Measurements from ENCODE around the gene COL6A6. TPM values are rescaled to one million over a fixed set of nuclear protein-coding genes. Genes with fewer than 3 reads are reported as not detected.

The COL6A6 gene
- total RNA-seq, 2 experiments from 2014 or later, result not detected

DNA sequence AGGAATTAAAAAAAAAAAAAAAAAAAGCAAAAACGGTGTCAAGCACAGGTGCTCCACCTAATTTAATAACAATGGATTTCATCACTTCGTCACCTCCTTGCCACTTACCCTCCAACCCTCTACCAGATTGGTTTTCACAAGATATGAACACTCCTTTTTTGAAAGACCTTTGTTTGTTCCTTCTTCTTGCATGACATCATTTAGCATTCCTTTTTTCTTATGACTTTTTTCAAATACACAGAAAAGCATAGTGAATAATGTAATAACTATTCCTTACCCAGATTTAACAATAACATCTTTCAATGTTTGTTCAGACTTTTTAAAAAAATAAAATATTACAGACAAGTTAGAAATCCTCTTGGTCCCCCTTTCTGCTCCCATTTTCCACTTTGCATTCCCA is 16.3 kb downstream of the COL6A6 start:
- peaks cover 12% of the 10 kb centered on the region for H3K27me3 Mint-ChIP-seq
- intact Hi-C loops (cut with DNase I, micrococcal nuclease), result no loop called here
- H3K4me1 ChIP-seq (ENCODE audit: insufficient read depth, low read length), result peaks cover 9% of the 10 kb centered on the region
- no peak overlapping the region for H3K27ac Mint-ChIP-seq
- H3K4me3 ChIP-seq (ENCODE audit: low read length), result no peak overlapping the region
- no peaks in the 10 kb centered on the region for H3K9me3 Mint-ChIP-seq
- H3K4me1 Mint-ChIP-seq (ENCODE audit: low read depth), result peaks cover 18% of the 10 kb centered on the region
- no peak overlapping the region for H3K27ac ChIP-seq (ENCODE audit: low read depth in 1 of 2, low read length in 2 of 2)
- no peaks in the 10 kb centered on the region for H3K36me3 ChIP-seq (ENCODE audit: insufficient read depth, low read length)
- DNase-seq (no peak), ATAC-seq (ENCODE audit: poor library complexity) (no peak)
- CTCF ChIA-PET, result no interaction called here
- POLR2A ChIA-PET, result no interaction called here
- H3K27me3 ChIP-seq (ENCODE audit: control insufficient read depth in 1 of 2, insufficient read depth in 2 of 2, low read length in 2 of 2), result no peaks in the 10 kb centered on the region
- H3K9me3 ChIP-seq (ENCODE audit: control insufficient read depth in 1 of 2, insufficient read depth in 1 of 2, low read length in 2 of 2), result no peaks in the 10 kb centered on the region
- no peak overlapping the region for H3K4me3 Mint-ChIP-seq
- no peaks in the 10 kb centered on the region for H3K36me3 Mint-ChIP-seq (ENCODE audit: low read depth)
- TF ChIP-seq, protein P1, sequence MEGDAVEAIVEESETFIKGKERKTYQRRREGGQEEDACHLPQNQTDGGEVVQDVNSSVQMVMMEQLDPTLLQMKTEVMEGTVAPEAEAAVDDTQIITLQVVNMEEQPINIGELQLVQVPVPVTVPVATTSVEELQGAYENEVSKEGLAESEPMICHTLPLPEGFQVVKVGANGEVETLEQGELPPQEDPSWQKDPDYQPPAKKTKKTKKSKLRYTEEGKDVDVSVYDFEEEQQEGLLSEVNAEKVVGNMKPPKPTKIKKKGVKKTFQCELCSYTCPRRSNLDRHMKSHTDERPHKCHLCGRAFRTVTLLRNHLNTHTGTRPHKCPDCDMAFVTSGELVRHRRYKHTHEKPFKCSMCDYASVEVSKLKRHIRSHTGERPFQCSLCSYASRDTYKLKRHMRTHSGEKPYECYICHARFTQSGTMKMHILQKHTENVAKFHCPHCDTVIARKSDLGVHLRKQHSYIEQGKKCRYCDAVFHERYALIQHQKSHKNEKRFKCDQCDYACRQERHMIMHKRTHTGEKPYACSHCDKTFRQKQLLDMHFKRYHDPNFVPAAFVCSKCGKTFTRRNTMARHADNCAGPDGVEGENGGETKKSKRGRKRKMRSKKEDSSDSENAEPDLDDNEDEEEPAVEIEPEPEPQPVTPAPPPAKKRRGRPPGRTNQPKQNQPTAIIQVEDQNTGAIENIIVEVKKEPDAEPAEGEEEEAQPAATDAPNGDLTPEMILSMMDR (IDR thresholded peaks at IDR 0.05), result no peak

DNA sequence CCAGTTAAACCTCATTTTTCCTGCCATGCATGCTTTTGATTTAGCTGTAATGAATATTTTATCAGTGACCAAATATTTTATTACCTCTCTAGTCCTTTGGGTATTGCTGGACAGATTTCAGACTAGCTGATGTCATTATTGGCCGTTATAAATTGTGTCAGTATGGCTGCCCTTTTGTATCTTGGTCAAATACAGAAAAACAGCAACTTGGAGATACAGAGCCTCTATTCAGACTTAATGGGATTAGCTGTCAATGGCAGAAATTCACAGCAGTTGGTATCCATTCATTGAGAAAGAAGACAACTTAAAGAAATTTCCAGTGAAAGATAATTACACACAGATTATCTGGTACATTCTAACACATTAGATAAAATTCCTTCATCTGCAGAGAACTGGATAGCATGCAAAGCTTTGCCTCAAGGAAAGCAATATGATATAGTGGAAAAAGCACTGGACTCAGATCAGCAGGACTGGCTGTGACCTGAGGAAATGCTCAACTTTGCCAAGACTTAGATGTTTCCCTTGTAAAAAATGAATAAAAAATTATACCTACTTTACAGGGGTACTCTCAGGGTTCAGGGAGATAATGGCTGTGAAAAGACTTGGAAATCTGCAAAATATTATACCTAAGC is 20.8 kb downstream of the COL6A6 start:
- H3K27me3 Mint-ChIP-seq, result peaks cover 12% of the 10 kb centered on the region
- no peak overlapping the region for H3K4me3 Mint-ChIP-seq
- H3K9me3 Mint-ChIP-seq, result no peaks in the 10 kb centered on the region
- Histone ChIP-seq H3K4me1 (ENCODE audit: insufficient read depth, low read length) (no peaks in the 10 kb centered on the region), H3K36me3 (ENCODE audit: insufficient read depth, low read length) (no peaks in the 10 kb centered on the region), H3K27me3 (ENCODE audit: control insufficient read depth in 1 of 2, insufficient read depth in 2 of 2, low read length in 2 of 2) (no peaks in the 10 kb centered on the region), H3K4me3 (ENCODE audit: low read length) (no peak overlapping the region), H3K9me3 (ENCODE audit: control insufficient read depth in 1 of 2, insufficient read depth in 1 of 2, low read length in 2 of 2) (no peaks in the 10 kb centered on the region), H3K27ac (ENCODE audit: low read depth in 1 of 2, low read length in 2 of 2) (no peak overlapping the region)
- DNase-seq (no peak), ATAC-seq (ENCODE audit: poor library complexity) (no peak)
- POLR2A ChIA-PET, result no interaction called here
- CTCF ChIA-PET, result interaction anchor here (1.9 kb wide), 1 partner anchor 11 kb away, joined by 7 read pairs; no protein-coding TSS in a partner anchor
- H3K36me3 Mint-ChIP-seq (ENCODE audit: low read depth), result no peaks in the 10 kb centered on the region
- intact Hi-C loops (cut with DNase I, micrococcal nuclease), result loop anchor here (5.0 kb wide), 2 partner anchors 260 to 380 kb away; no protein-coding TSS in a partner anchor
- TF ChIP-seq, protein P1 (IDR thresholded peaks at IDR 0.05), result no peak
- no peaks in the 10 kb centered on the region for H3K4me1 Mint-ChIP-seq (ENCODE audit: low read depth)
- H3K27ac Mint-ChIP-seq, result no peak overlapping the region

- Mint-ChIP-seq H3K27me3 (peaks cover 12% of the 10 kb centered on the region), H3K4me1 (ENCODE audit: low read depth) (no peaks in the 10 kb centered on the region), H3K9me3 (no peaks in the 10 kb centered on the region), H3K27ac (no peak overlapping the region), H3K36me3 (ENCODE audit: low read depth) (no peaks in the 10 kb centered on the region), H3K4me3 (no peak overlapping the region)
- no peaks in the 10 kb centered on the region for H3K9me3 ChIP-seq (ENCODE audit: control insufficient read depth in 1 of 2, insufficient read depth in 1 of 2, low read length in 2 of 2)
- intact Hi-C loops (cut with DNase I, micrococcal nuclease), result loop anchor here (5.0 kb wide), 2 partner anchors 262 to 382 kb away; no protein-coding TSS in a partner anchor
- ChIA-PET POLR2A (no interaction called here), CTCF (no interaction called here)
- peak in 9 of 14 experiments; percentile 3 to 54 (median 21) for DNase-seq
- no peak overlapping the region for H3K4me3 ChIP-seq (ENCODE audit: low read length)
- H3K36me3 ChIP-seq (ENCODE audit: insufficient read depth, low read length), result no peaks in the 10 kb centered on the region
- no peak for ATAC-seq (ENCODE audit: poor library complexity)
- no peaks in the 10 kb centered on the region for H3K4me1 ChIP-seq (ENCODE audit: insufficient read depth, low read length)
- TF ChIP-seq, protein P1 (IDR thresholded peaks at IDR 0.05), result peak; percentile 51
- no peak overlapping the region for H3K27ac ChIP-seq (ENCODE audit: low read depth in 1 of 2, low read length in 2 of 2)
- no peaks in the 10 kb centered on the region for H3K27me3 ChIP-seq (ENCODE audit: control insufficient read depth in 1 of 2, insufficient read depth in 2 of 2, low read length in 2 of 2)
Measured at GRCh38 chr3:130539005-130539404, 22.0 kb downstream of the COL6A6 start.
